ENCODE results near the gene KLHL42. TPM values are rescaled to one million over a fixed set of nuclear protein-coding genes. Genes with fewer than 3 reads are reported as not detected.

The KLHL42 gene
- total and polyA plus RNA-seq, 9 of the 15 experiments (the other 6 are each of a cell fraction or from before 2014, with no cell fraction given) = 1.5 to 11.8 (median 9.6) TPM

DNA sequence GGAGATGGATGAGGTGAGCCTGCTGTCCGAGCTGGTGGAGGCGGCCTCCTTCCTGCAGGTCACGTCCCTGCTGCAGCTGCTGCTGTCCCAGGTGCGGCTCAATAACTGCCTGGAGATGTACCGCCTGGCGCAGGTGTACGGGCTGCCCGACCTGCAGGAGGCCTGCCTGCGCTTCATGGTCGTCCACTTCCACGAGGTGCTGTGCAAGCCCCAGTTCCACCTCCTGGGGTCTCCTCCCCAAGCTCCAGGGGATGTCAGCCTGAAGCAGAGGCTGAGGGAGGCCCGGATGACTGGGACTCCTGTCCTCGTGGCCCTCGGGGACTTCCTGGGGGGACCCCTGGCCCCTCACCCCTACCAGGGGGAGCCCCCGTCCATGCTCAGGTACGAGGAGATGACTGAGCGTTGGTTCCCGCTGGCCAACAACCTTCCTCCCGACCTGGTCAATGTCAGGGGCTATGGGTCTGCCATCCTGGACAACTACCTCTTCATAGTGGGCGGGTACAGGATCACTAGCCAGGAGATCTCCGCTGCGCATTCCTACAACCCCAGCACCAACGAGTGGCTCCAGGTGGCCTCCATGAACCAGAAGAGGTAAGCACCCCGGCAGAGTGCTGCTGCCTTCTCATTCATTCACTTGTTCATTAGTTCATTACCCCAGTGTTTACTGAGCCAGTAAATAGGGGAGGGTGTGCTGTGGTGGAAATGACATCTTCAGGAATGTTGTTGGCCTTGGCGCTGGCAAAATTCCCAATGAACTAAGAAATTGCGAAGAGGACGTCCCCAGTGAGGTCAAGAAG is 777 bp downstream of the KLHL42 start (continued):
- TF ChIP-seq, protein P1, sequence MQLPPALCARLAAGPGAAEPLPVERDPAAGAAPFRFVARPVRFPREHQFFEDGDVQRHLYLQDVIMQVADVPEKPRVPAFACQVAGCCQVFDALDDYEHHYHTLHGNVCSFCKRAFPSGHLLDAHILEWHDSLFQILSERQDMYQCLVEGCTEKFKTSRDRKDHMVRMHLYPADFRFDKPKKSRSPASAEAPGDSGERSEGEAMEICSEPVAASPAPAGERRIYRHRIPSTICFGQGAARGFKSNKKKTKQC (CRISPR knock-in tag; IDR thresholded peaks at IDR 0.05) = 0 out of 2 replicates have a peak, but pooled peaks have one; percentile 74
- TF ChIP-seq, protein P2, sequence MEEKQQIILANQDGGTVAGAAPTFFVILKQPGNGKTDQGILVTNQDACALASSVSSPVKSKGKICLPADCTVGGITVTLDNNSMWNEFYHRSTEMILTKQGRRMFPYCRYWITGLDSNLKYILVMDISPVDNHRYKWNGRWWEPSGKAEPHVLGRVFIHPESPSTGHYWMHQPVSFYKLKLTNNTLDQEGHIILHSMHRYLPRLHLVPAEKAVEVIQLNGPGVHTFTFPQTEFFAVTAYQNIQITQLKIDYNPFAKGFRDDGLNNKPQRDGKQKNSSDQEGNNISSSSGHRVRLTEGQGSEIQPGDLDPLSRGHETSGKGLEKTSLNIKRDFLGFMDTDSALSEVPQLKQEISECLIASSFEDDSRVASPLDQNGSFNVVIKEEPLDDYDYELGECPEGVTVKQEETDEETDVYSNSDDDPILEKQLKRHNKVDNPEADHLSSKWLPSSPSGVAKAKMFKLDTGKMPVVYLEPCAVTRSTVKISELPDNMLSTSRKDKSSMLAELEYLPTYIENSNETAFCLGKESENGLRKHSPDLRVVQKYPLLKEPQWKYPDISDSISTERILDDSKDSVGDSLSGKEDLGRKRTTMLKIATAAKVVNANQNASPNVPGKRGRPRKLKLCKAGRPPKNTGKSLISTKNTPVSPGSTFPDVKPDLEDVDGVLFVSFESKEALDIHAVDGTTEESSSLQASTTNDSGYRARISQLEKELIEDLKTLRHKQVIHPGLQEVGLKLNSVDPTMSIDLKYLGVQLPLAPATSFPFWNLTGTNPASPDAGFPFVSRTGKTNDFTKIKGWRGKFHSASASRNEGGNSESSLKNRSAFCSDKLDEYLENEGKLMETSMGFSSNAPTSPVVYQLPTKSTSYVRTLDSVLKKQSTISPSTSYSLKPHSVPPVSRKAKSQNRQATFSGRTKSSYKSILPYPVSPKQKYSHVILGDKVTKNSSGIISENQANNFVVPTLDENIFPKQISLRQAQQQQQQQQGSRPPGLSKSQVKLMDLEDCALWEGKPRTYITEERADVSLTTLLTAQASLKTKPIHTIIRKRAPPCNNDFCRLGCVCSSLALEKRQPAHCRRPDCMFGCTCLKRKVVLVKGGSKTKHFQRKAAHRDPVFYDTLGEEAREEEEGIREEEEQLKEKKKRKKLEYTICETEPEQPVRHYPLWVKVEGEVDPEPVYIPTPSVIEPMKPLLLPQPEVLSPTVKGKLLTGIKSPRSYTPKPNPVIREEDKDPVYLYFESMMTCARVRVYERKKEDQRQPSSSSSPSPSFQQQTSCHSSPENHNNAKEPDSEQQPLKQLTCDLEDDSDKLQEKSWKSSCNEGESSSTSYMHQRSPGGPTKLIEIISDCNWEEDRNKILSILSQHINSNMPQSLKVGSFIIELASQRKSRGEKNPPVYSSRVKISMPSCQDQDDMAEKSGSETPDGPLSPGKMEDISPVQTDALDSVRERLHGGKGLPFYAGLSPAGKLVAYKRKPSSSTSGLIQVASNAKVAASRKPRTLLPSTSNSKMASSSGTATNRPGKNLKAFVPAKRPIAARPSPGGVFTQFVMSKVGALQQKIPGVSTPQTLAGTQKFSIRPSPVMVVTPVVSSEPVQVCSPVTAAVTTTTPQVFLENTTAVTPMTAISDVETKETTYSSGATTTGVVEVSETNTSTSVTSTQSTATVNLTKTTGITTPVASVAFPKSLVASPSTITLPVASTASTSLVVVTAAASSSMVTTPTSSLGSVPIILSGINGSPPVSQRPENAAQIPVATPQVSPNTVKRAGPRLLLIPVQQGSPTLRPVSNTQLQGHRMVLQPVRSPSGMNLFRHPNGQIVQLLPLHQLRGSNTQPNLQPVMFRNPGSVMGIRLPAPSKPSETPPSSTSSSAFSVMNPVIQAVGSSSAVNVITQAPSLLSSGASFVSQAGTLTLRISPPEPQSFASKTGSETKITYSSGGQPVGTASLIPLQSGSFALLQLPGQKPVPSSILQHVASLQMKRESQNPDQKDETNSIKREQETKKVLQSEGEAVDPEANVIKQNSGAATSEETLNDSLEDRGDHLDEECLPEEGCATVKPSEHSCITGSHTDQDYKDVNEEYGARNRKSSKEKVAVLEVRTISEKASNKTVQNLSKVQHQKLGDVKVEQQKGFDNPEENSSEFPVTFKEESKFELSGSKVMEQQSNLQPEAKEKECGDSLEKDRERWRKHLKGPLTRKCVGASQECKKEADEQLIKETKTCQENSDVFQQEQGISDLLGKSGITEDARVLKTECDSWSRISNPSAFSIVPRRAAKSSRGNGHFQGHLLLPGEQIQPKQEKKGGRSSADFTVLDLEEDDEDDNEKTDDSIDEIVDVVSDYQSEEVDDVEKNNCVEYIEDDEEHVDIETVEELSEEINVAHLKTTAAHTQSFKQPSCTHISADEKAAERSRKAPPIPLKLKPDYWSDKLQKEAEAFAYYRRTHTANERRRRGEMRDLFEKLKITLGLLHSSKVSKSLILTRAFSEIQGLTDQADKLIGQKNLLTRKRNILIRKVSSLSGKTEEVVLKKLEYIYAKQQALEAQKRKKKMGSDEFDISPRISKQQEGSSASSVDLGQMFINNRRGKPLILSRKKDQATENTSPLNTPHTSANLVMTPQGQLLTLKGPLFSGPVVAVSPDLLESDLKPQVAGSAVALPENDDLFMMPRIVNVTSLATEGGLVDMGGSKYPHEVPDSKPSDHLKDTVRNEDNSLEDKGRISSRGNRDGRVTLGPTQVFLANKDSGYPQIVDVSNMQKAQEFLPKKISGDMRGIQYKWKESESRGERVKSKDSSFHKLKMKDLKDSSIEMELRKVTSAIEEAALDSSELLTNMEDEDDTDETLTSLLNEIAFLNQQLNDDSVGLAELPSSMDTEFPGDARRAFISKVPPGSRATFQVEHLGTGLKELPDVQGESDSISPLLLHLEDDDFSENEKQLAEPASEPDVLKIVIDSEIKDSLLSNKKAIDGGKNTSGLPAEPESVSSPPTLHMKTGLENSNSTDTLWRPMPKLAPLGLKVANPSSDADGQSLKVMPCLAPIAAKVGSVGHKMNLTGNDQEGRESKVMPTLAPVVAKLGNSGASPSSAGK (IDR thresholded peaks at IDR 0.05) = peak; percentile 64
- no peak for TF ChIP-seq RFX7 (CRISPR knock-in tag; IDR thresholded peaks at IDR 0.05)
- TF ChIP-seq FOXP1 (CRISPR knock-in tag; IDR thresholded peaks at IDR 0.05) = 0 out of 2 replicates have a peak, but pooled peaks have one; percentile 67
- TF ChIP-seq KAT7 (CRISPR knock-in tag; IDR thresholded peaks at IDR 0.05; ENCODE audit: borderline replicate concordance) = peak; percentile 59; the same call in 1 of the 2 replicates
- TF ChIP-seq CBX8 (IDR thresholded peaks at IDR 0.05; ENCODE audit: borderline replicate concordance, extremely low read depth, low read depth, low read length, poor library complexity, severe bottlenecking) = no peak
- 0 out of 2 replicates have a peak, but pooled peaks have one; percentile 26 for TF ChIP-seq TFAP4 (CRISPR knock-in tag; IDR thresholded peaks at IDR 0.05; ENCODE audit: borderline replicate concordance)
- TF ChIP-seq DIDO1 (tag; IDR thresholded peaks at IDR 0.05; ENCODE audit: low read depth) = no peak
- TF ChIP-seq PPARD (CRISPR knock-in tag; IDR thresholded peaks at IDR 0.05) = no peak
- TF ChIP-seq ZKSCAN1 (IDR thresholded peaks at IDR 0.05; ENCODE audit: low read depth, low read length) = no peak
- TF ChIP-seq SUPT5H (IDR thresholded peaks at IDR 0.05) = no peak
- TF ChIP-seq DMBX1 (CRISPR knock-in tag; IDR thresholded peaks at IDR 0.05; ENCODE audit: borderline replicate concordance) = no peak
- no peak for TF ChIP-seq POU5F1 (IDR thresholded peaks at IDR 0.05; ENCODE audit: borderline replicate concordance, low read depth, low read length, partially characterized antibody)
- no peak for TF ChIP-seq ZNF764 (CRISPR knock-in tag; IDR thresholded peaks at IDR 0.05; ENCODE audit: low read depth)

Data from K562 (cell line).